CD14-positive monocyte (primary cell): ENCODE results near the gene MYO7A. TPM values are rescaled to one million over a fixed set of nuclear protein-coding genes. Genes with fewer than 3 reads are reported as not detected.
A peak's percentile ranks its signal among the peaks of the same experiment; 100 is the strongest.

Source experiments
- DNase-seq, 3 donors: peaks; one replicate each; pipeline ENCODE4 v3.0.0-alpha.2; 2011 to 2022
- H2AFZ ChIP-seq: 2 replicates; pipeline ENCODE4 v1.6.0; 2012; ENCODE audit warnings: mild to moderate bottlenecking, low read depth, low read length, inconsistent platforms; ENCODE audit not compliant: insufficient read depth, poor library complexity, severe bottlenecking
- H3K27ac ChIP-seq, 2 donors: 1 replicate in 1 of 2; 2 replicates in 1 of 2; pipeline ENCODE4 v1.5.1; 2012 to 2013; ENCODE audit warnings: low read length in 2 of 2, control low read depth in 1 of 2, inconsistent platforms in 1 of 2, low read depth in 1 of 2, mild to moderate bottlenecking in 1 of 2
- H3K27me3 ChIP-seq, 2 donors: one replicate each; pipeline versions ENCODE4 v1.6.0 to v1.6.1; 2011 to 2013; ENCODE audit warnings: low read length in 2 of 2; ENCODE audit not compliant: control insufficient read depth in 2 of 2, insufficient read depth in 2 of 2
- H3K36me3 ChIP-seq, 2 donors: replicated peaks in 1 of 2; 1 replicate in 1 of 2; 2 replicates in 1 of 2; pipeline versions ENCODE4 v1.5.1 to v1.6.1; 2012 to 2013; ENCODE audit warnings: low read length in 2 of 2, control low read depth in 1 of 2, inconsistent platforms in 1 of 2, mild to moderate bottlenecking in 1 of 2; ENCODE audit not compliant: insufficient read depth in 2 of 2, control insufficient read depth in 1 of 2
- H3K4me1 ChIP-seq, 2 donors: 1 replicate in 1 of 2; 2 replicates in 1 of 2; pipeline versions ENCODE4 v1.5.1 to v1.6.1; 2012 to 2013; ENCODE audit warnings: low read length in 2 of 2, control low read depth in 1 of 2, inconsistent platforms in 1 of 2, mild to moderate bottlenecking in 1 of 2, moderate library complexity in 1 of 2; ENCODE audit not compliant: insufficient read depth in 2 of 2, control insufficient read depth in 1 of 2
- H3K4me2 ChIP-seq: replicated peaks from 2 replicates; pipeline ENCODE3; 2012; ENCODE audit warnings: low read length, moderate library complexity, mild to moderate bottlenecking; ENCODE audit not compliant: poor library complexity, severe bottlenecking; ENCODE audit errors: extremely low read depth
- H3K4me3 ChIP-seq, 3 experiments: fragments of 200-600 bp in 1 of 3; sonication (generic) in 1 of 3; replicated peaks in 1 of 3; 1 replicate in 2 of 3; 2 replicates in 1 of 3; pipeline ENCODE4 v1.5.1; 2011 to 2013; ENCODE audit warnings: low read length in 3 of 3, mild to moderate bottlenecking in 3 of 3, control low read depth in 2 of 3, low read depth in 2 of 3, inconsistent platforms in 1 of 3, moderate library complexity in 1 of 3
- H3K79me2 ChIP-seq: 2 replicates; pipeline ENCODE4 v1.6.0; 2012; ENCODE audit warnings: mild to moderate bottlenecking, control low read depth, inconsistent platforms, low read length, moderate library complexity; ENCODE audit not compliant: insufficient read depth
- H3K9ac ChIP-seq: 2 replicates; pipeline ENCODE4 v1.6.0; 2017; ENCODE audit warnings: low read length, mild to moderate bottlenecking; ENCODE audit not compliant: insufficient read depth, poor library complexity, severe bottlenecking
- H3K9me3 ChIP-seq, 2 donors: replicated peaks in 1 of 2; 1 replicate in 1 of 2; 2 replicates in 1 of 2; pipeline versions ENCODE4 v1.5.1 to v1.6.1; 2012 to 2013; ENCODE audit warnings: low read length in 2 of 2, control low read depth in 1 of 2; ENCODE audit not compliant: control insufficient read depth in 1 of 2, insufficient read depth in 1 of 2
- H4K20me1 ChIP-seq: 2 replicates; pipeline ENCODE4 v1.6.0; 2012; ENCODE audit warnings: mild to moderate bottlenecking, low read length, control low read depth, moderate library complexity; ENCODE audit not compliant: insufficient read depth
- H3K27ac Mint-ChIP-seq, 7 donors: one replicate each; pipeline ENCODE4 v1.8.0; 2020; ENCODE audit warnings: mild to moderate bottlenecking in 7 of 7, mixed read lengths in 7 of 7, moderate library complexity in 6 of 7, inconsistent platforms in 2 of 7
- H3K27me3 Mint-ChIP-seq, 3 donors: one replicate each; pipeline ENCODE4 v1.8.0; 2021 to 2022; ENCODE audit warnings: low read depth in 3 of 3, mild to moderate bottlenecking in 3 of 3, mixed read lengths in 3 of 3, moderate library complexity in 3 of 3, inconsistent platforms in 1 of 3
- H3K36me3 Mint-ChIP-seq, 2 donors: one replicate each; pipeline ENCODE4 v1.8.0; 2020; ENCODE audit warnings: mixed read lengths in 2 of 2, inconsistent platforms in 1 of 2, mild to moderate bottlenecking in 1 of 2
- H3K4me1 Mint-ChIP-seq: one replicate; pipeline ENCODE4 v1.8.0; 2020; ENCODE audit warnings: mild to moderate bottlenecking, mixed read lengths
- H3K4me3 Mint-ChIP-seq, 2 donors: one replicate each; pipeline ENCODE4 v1.8.0; 2020; ENCODE audit warnings: mild to moderate bottlenecking in 2 of 2, mixed read lengths in 2 of 2, moderate library complexity in 1 of 2
- H3K9me3 Mint-ChIP-seq, 7 donors: one replicate each; pipeline ENCODE4 v1.8.0; 2020 to 2022; ENCODE audit warnings: mixed read lengths in 7 of 7, mild to moderate bottlenecking in 6 of 7, moderate library complexity in 6 of 7, inconsistent platforms in 2 of 7
- WGBS: methylation state at CpG from one replicate; pipeline ENCODE4 v1.1.5; 2013; ENCODE audit warnings: missing lambda C conversion rate; ENCODE audit not compliant: insufficient coverage; 5-methylcytosine and 5-hydroxymethylcytosine counted together
- intact Hi-C, 2 donors: fragments of 100-400 bp; cut with micrococcal nuclease; formaldehyde crosslinking; loops; one replicate each; pipeline versions ENCODE4 v1.15.0 to v1.15.1; 2023
- polyA plus RNA-seq, 3 donors: library from polyadenylated mRNA; depleted of rRNA in 1 of 3; unstranded in 2 of 3; stranded (reverse) in 1 of 3; fragments of 300-500 nt in 2 of 3; fragments of >200 nt in 1 of 3; fragmentation: Illumina TruSeq in 2 of 3; gene quantifications; 1 replicate in 2 of 3; 2 replicates in 1 of 3; pipeline ENCODE4 v1.2.3, GENCODE V29; 2012 to 2021
- TF ChIP-seq, protein P1 (sequence below): fragments of 200-600 bp; IDR thresholded peaks from one replicate; pipeline ENCODE4 v1.8.0; 2022; ENCODE audit warnings: antibody characterized with exemption, mild to moderate bottlenecking

MYO7A gene
- polyA plus RNA-seq, 3 donors = 3.5 to 7.8 (median 3.6) TPM

GRCh38 chr11:77081976-77082836 lies 45.8 kb upstream of the MYO7A start:
- Mint-ChIP-seq H3K4me3 (peak overlapping the region; percentile 57 to 75), H3K36me3 (no peaks in the 10 kb centered on the region), H3K27ac (peak overlapping the region in 6 of 7 donors; percentile 37 to 89 (median 66)), H3K9me3 (peaks cover 0 to 5% (median 0%) of the 10 kb centered on the region in 7 donors), H3K4me1 (peaks cover 18% of the 10 kb centered on the region), H3K27me3 (peaks cover 0 to 6% (median 1%) of the 10 kb centered on the region in 3 donors)
- no peaks in the 10 kb centered on the region for H3K27me3 ChIP-seq
- no peaks in the 10 kb centered on the region for H4K20me1 ChIP-seq
- WGBS = 73% methylated on average over 10 of the region's 11 CpGs
- H3K4me3 ChIP-seq = peak overlapping the region in 1 of 3 experiments; percentile 52
- TF ChIP-seq, protein P1, sequence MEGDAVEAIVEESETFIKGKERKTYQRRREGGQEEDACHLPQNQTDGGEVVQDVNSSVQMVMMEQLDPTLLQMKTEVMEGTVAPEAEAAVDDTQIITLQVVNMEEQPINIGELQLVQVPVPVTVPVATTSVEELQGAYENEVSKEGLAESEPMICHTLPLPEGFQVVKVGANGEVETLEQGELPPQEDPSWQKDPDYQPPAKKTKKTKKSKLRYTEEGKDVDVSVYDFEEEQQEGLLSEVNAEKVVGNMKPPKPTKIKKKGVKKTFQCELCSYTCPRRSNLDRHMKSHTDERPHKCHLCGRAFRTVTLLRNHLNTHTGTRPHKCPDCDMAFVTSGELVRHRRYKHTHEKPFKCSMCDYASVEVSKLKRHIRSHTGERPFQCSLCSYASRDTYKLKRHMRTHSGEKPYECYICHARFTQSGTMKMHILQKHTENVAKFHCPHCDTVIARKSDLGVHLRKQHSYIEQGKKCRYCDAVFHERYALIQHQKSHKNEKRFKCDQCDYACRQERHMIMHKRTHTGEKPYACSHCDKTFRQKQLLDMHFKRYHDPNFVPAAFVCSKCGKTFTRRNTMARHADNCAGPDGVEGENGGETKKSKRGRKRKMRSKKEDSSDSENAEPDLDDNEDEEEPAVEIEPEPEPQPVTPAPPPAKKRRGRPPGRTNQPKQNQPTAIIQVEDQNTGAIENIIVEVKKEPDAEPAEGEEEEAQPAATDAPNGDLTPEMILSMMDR = no peak
- DNase-seq = no peak
- H2AFZ ChIP-seq = peak overlapping the region; percentile 89
- no peaks in the 10 kb centered on the region for H3K36me3 ChIP-seq
- H3K9me3 ChIP-seq = no peaks in the 10 kb centered on the region
- H3K4me1 ChIP-seq = peaks cover 14 to 15% of the 10 kb centered on the region in 2 donors
- peak overlapping the region; percentile 61 to 75 for H3K27ac ChIP-seq
- intact Hi-C loops = loop anchor here in 1 of 2 donors (10.0 kb wide), 1 partner anchor 357 kb away; no protein-coding TSS in a partner anchor
- peak overlapping the region; percentile 47 for H3K9ac ChIP-seq
- H3K4me2 ChIP-seq = peak overlapping the region; percentile 50
- no peaks in the 10 kb centered on the region for H3K79me2 ChIP-seq

- Mint-ChIP-seq H3K4me3 (peak overlapping the region; percentile 57 to 75), H3K36me3 (no peaks in the 10 kb centered on the region), H3K4me1 (peaks cover 18% of the 10 kb centered on the region), H3K9me3 (peaks cover 0 to 3% (median 0%) of the 10 kb centered on the region in 7 donors), H3K27me3 (peaks cover 0 to 5% (median 1%) of the 10 kb centered on the region in 3 donors), H3K27ac (peak overlapping the region in 6 of 7 donors; percentile 37 to 89 (median 66))
- intact Hi-C loops = loop anchor here in 1 of 2 donors (10.0 kb wide), 1 partner anchor 358 kb away; no protein-coding TSS in a partner anchor
- H3K4me2 ChIP-seq = peak overlapping the region; percentile 50
- peak overlapping the region; percentile 61 to 75 for H3K27ac ChIP-seq
- no peaks in the 10 kb centered on the region for H4K20me1 ChIP-seq
- H3K9me3 ChIP-seq = no peaks in the 10 kb centered on the region
- H2AFZ ChIP-seq = peak overlapping the region; percentile 89
- peaks cover 14 to 15% of the 10 kb centered on the region in 2 donors for H3K4me1 ChIP-seq
- peak overlapping the region; percentile 47 for H3K9ac ChIP-seq
- no peaks in the 10 kb centered on the region for H3K79me2 ChIP-seq
- no peaks in the 10 kb centered on the region for H3K36me3 ChIP-seq
- TF ChIP-seq, protein P1 = no peak
- H3K4me3 ChIP-seq = peak overlapping the region in 1 of 3 experiments; percentile 52
- DNase-seq = peak; percentile 44 to 47 (median 47)
- WGBS = 75% methylated on average over 12 of the region's 15 CpGs
- no peaks in the 10 kb centered on the region for H3K27me3 ChIP-seq
These were observed 45.0 kb upstream of the MYO7A start for GRCh38 chr11:77082838-77083565.
